ENCODE measurements around the gene TNS3. TPM values are rescaled to one million over a fixed set of nuclear protein-coding genes. Genes with fewer than 3 reads are reported as not detected.

TNS3 gene
- total and polyA plus RNA-seq, 2 donors (not counting 1 experiment from before 2014, with no cell fraction given): 11.4 to 77.5 TPM

- Histone ChIP-seq H3K9ac (ENCODE audit: low read length) (no peak overlapping the region), H3K79me2 (ENCODE audit: control insufficient read depth, insufficient read depth, low read length) (no peaks in the 10 kb centered on the region), H4K20me1 (ENCODE audit: control insufficient read depth, insufficient read depth, low read length, poor library complexity, severe bottlenecking) (no peaks in the 10 kb centered on the region), H3K4me1 (ENCODE audit: control insufficient read depth in 2 of 2, insufficient read depth in 2 of 2, low read length in 2 of 2) (no peaks in the 10 kb centered on the region), H3K36me3 (replicated peaks in 1 of 2; ENCODE audit: control extremely low read depth in 1 of 2, control insufficient read depth in 1 of 2, extremely low read depth in 1 of 2, insufficient read depth in 2 of 2, low read length in 1 of 2) (peaks cover 0 to 9% of the 10 kb centered on the region in 2 experiments), H2AFZ (ENCODE audit: insufficient read depth, low read depth, low read length, poor library complexity, severe bottlenecking) (no peak overlapping the region), H3K9me3 (ENCODE audit: control extremely low read depth in 1 of 3, control insufficient read depth in 2 of 3, insufficient read depth in 1 of 3, low read length in 2 of 3) (no peaks in the 10 kb centered on the region), H3K27me3 (replicated peaks in 1 of 4; ENCODE audit: control extremely low read depth in 1 of 4, control insufficient read depth in 3 of 4, insufficient read depth in 4 of 4, low read length in 3 of 4) (no peaks in the 10 kb centered on the region), H3K4me2 (replicated peaks; ENCODE audit: low read depth, low read length, poor library complexity, severe bottlenecking) (no peak overlapping the region), H3K27ac (ENCODE audit: low read length in 2 of 2) (no peak overlapping the region), H3K4me3 (ENCODE audit: control extremely low read depth in 1 of 5, extremely low read depth in 1 of 5, insufficient read depth in 1 of 5, low read depth in 2 of 5, low read length in 4 of 5) (no peak overlapping the region)
- no peaks in the 10 kb centered on the region for H3K27me3 Mint-ChIP-seq
- intact Hi-C loops (cut with micrococcal nuclease): no loop called here
- ATAC-seq (ENCODE audit: low read depth) (no peak), DNase-seq (no peak)
- no peaks in the 10 kb centered on the region for H3K4me1 Mint-ChIP-seq
- no peak overlapping the region for H3K27ac Mint-ChIP-seq
- H3K4me3 Mint-ChIP-seq: no peak overlapping the region
- H3K9me3 Mint-ChIP-seq (ENCODE audit: insufficient read depth): no peaks in the 10 kb centered on the region
- ChIA-PET CTCF (no interaction called here), POLR2A (no interaction called here)
- WGBS (ENCODE audit: insufficient coverage): 91% methylated on average over 4 of the region's 7 CpGs
- no peak for TF ChIP-seq CTCF (IDR thresholded peaks at IDR 0.05)
- TF ChIP-seq EZH2 (IDR thresholded peaks at IDR 0.05; ENCODE audit: borderline replicate concordance, insufficient read depth, low read depth, low read length, poor library complexity, severe bottlenecking): no peak
Observed at GRCh38 chr7:47357863-47358262, 224.0 kb downstream of the TNS3 start.

GRCh38 chr7:47357361-47357760 lies 224.6 kb downstream of the TNS3 start:
- H3K9me3 ChIP-seq (ENCODE audit: control extremely low read depth in 1 of 3, control insufficient read depth in 2 of 3, insufficient read depth in 1 of 3, low read length in 2 of 3): no peaks in the 10 kb centered on the region
- no peaks in the 10 kb centered on the region for H3K79me2 ChIP-seq (ENCODE audit: control insufficient read depth, insufficient read depth, low read length)
- intact Hi-C loops (cut with micrococcal nuclease): no loop called here
- CTCF ChIA-PET: no interaction called here
- 95% methylated on average over 5 of the region's 10 CpGs for WGBS (ENCODE audit: insufficient coverage)
- POLR2A ChIA-PET: no interaction called here
- no peak overlapping the region for H3K4me2 ChIP-seq (replicated peaks; ENCODE audit: low read depth, low read length, poor library complexity, severe bottlenecking)
- Mint-ChIP-seq H3K9me3 (ENCODE audit: insufficient read depth) (no peaks in the 10 kb centered on the region), H3K27ac (no peak overlapping the region), H3K4me1 (no peaks in the 10 kb centered on the region), H3K4me3 (no peak overlapping the region), H3K27me3 (no peaks in the 10 kb centered on the region)
- H3K9ac ChIP-seq (ENCODE audit: low read length): no peak overlapping the region
- H4K20me1 ChIP-seq (ENCODE audit: control insufficient read depth, insufficient read depth, low read length, poor library complexity, severe bottlenecking): no peaks in the 10 kb centered on the region
- peaks cover 0 to 9% of the 10 kb centered on the region in 2 experiments for H3K36me3 ChIP-seq (replicated peaks in 1 of 2; ENCODE audit: control extremely low read depth in 1 of 2, control insufficient read depth in 1 of 2, extremely low read depth in 1 of 2, insufficient read depth in 2 of 2, low read length in 1 of 2)
- TF ChIP-seq EZH2 (IDR thresholded peaks at IDR 0.05; ENCODE audit: borderline replicate concordance, insufficient read depth, low read depth, low read length, poor library complexity, severe bottlenecking): no peak
- TF ChIP-seq CTCF (IDR thresholded peaks at IDR 0.05): no peak
- H3K4me3 ChIP-seq (ENCODE audit: control extremely low read depth in 1 of 5, extremely low read depth in 1 of 5, insufficient read depth in 1 of 5, low read depth in 2 of 5, low read length in 4 of 5): no peak overlapping the region
- H3K27me3 ChIP-seq (replicated peaks in 1 of 4; ENCODE audit: control extremely low read depth in 1 of 4, control insufficient read depth in 3 of 4, insufficient read depth in 4 of 4, low read length in 3 of 4): no peaks in the 10 kb centered on the region
- DNase-seq (no peak), ATAC-seq (ENCODE audit: low read depth) (no peak)
- H3K27ac ChIP-seq (ENCODE audit: low read length in 2 of 2): no peak overlapping the region
- H3K4me1 ChIP-seq (ENCODE audit: control insufficient read depth in 2 of 2, insufficient read depth in 2 of 2, low read length in 2 of 2): no peaks in the 10 kb centered on the region
- H2AFZ ChIP-seq (ENCODE audit: insufficient read depth, low read depth, low read length, poor library complexity, severe bottlenecking): no peak overlapping the region

Data from B cell (primary cell).